ENCODE results near the gene CRMP1. TPM values are rescaled to one million over a fixed set of nuclear protein-coding genes. Genes with fewer than 3 reads are reported as not detected.
"Not testable (repeated sequence)": the region's sequence is repeated elsewhere in the genome, so short reads cannot be mapped to it uniquely, and the experiment has no call there.

CRMP1 gene
- total RNA-seq, 2 donors from 2014 or later = not detected

DNA sequence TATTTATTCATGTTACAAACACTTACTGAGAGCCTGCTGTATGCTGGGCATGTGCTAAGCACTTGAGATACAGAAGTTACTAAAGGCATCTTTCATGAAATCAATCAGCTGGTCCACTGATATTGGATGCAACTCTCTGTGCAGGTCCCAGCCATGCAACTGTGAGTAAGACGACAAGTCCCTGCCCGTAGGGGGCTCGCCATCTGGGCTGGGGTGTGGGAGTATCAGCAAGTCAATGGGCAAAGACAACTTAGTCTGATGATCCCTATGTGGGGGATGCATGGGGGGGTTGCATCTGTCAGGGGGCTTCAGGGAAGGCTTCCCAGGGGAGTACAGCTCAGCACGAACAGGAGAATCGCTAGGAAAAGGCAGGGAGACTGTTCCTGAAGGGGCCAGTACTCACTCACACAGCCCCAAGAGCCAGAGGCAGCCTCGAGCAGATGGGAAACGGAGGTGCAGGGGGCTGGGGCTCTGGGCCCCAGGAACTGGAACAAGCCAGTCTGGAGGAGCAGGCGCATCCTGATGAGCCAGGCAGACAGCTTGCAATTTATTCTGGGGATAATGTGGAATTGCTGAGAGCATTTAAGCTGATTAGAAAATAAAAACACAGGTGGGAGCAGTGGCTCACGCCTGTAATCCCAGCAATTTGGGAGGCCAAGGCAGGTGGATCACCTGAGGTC, 40.2 kb downstream of the CRMP1 start:
- H3K9me3 Mint-ChIP-seq = no peaks in the 10 kb centered on the region
- no peak overlapping the region for H3K27ac Mint-ChIP-seq
- H3K36me3 Mint-ChIP-seq (ENCODE audit: insufficient read depth in 2 of 2) = no peaks in the 10 kb centered on the region
- ATAC-seq (replicated peaks in 1 of 2) (no peak), DNase-seq (no peak)
- H3K27me3 Mint-ChIP-seq (ENCODE audit: low read depth) = peaks cover 8% of the 10 kb centered on the region
- H3K4me1 Mint-ChIP-seq (ENCODE audit: low read depth) = no peaks in the 10 kb centered on the region
- no peak overlapping the region for H3K4me3 Mint-ChIP-seq

DNA sequence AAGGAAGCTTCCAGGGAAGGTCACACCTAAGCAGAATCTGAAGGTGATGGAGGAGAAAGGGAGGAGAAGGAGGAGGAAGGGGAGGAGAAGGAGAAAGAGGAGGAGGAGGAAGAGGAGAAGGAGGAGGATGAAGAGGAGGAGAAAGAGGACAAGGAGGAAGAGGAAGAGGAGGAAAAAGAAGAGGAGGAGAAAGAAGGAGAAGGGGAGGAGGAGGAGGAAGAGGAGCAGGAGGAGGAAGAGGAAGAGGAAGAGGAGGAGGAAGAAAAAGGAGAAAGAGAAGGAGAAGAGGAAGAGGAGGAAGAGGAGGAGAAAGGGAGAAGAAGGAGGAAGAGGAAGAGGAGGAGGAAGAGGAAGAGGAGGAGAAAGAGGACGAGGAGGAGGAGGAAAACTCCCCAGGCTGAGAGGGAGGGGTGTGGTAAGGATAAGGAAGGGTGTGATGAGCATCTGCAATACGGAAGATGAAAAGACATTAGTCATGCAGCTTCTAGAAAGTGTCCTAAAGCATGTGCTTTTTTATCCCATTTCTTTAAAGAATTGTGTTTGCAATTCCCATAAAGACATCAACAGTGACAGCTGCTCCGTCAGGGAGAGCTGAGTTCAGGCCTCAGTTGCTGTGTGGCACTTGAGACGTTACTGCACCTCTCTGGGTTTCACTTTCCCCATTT, 41.1 kb downstream of the CRMP1 start:
- H3K27ac Mint-ChIP-seq = no peak overlapping the region
- H3K4me3 Mint-ChIP-seq = no peak overlapping the region
- H3K9me3 Mint-ChIP-seq = no peaks in the 10 kb centered on the region
- no peaks in the 10 kb centered on the region for H3K36me3 Mint-ChIP-seq (ENCODE audit: insufficient read depth in 2 of 2)
- no peaks in the 10 kb centered on the region for H3K4me1 Mint-ChIP-seq (ENCODE audit: low read depth)
- peaks cover 8% of the 10 kb centered on the region for H3K27me3 Mint-ChIP-seq (ENCODE audit: low read depth)
- ATAC-seq (replicated peaks in 1 of 2) (no peak), DNase-seq (no peak)

DNA sequence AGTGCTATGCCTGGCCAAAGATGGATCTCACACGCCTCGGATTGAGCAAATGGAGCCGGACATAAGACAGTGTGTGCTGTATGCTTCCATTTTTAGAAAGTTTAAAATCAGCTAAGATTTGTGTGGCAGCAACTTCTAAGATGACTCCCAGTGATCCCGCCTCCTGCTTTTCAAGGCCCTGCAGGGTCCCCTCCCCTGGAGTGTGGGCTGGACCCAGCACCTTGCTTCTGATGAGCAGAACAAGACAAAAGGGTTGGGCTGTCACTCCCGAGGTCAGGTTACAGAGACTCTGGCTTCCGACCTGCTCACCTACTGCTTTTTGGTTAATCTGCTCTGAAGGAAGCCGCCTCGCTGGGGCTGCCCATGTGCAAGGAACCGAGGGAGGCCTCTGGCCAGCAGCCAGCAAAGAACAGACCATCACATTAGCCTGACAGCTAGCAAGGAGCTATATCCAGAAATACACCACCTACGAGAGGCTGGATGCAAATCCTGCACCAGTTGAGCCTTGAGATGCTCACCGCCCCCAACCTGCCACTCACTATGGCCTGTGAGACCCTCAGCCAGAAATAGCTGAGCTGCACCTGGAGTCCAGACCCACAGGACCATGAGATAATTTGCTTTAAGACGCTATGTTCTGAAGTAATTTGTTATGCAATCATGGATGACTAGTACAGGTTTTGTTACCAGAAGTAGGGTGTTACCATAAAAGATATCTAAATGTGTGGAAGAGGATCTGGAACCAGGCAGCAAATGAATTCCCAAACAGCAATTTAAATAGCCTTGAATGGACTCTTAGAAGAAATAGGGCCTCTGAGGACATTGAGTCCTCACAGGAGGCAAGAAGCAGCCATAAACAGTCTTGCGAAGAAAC, 47.6 kb downstream of the CRMP1 start:
- no peak overlapping the region for H3K27ac Mint-ChIP-seq
- H3K4me3 Mint-ChIP-seq = no peak overlapping the region
- DNase-seq (no peak), ATAC-seq (replicated peaks in 1 of 2) (no peak)
- no peaks in the 10 kb centered on the region for H3K27me3 Mint-ChIP-seq (ENCODE audit: low read depth)
- H3K36me3 Mint-ChIP-seq (ENCODE audit: insufficient read depth in 2 of 2) = no peaks in the 10 kb centered on the region
- H3K4me1 Mint-ChIP-seq (ENCODE audit: low read depth) = no peaks in the 10 kb centered on the region
- H3K9me3 Mint-ChIP-seq = no peaks in the 10 kb centered on the region

DNA sequence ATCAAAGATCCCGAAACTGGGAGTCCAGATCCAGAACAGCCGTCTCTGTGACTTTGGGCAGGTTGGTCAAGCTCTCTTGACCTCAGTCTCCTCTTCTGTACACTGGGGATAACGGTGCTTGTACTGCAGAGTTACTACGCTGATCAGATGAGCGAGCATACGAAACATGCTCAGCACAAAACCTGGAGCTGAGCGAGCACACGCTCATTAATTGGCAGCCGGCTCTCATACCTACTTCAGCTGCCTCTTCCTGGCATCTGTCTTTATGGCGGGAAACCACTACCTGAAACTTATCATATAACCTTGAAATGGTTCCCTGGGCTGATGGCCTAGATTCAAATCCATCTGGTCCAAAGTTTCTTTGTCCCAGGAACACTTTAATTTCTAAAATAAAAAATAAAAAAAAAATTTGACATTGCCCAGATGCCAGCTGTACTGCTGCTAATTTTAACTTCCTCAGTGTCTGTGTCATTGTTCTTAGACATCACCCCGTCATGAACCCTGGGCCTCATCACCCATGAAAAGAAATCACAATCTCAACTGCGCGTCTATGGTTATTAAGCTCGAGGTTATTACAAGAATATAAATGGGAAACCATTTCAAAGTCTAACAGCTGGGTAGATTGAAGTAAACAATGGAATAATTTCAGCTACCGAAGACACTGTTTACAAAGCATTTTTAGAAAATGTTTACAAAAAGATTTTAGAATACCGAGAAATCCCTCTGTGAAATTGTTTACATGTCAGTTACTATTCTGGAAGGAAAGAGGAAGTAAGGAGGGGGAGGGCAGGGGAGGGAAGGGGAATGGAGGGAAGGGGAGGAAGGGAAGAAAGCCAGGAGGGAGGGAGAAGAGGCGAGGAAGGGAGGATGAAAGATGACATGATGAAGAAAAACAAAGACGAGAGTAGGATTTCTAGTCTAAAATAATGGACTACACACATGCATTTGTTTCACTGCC, 49.0 kb downstream of the CRMP1 start:
- H3K4me1 Mint-ChIP-seq (ENCODE audit: low read depth) = no peaks in the 10 kb centered on the region
- ATAC-seq (replicated peaks in 1 of 2) = no peak

DNA sequence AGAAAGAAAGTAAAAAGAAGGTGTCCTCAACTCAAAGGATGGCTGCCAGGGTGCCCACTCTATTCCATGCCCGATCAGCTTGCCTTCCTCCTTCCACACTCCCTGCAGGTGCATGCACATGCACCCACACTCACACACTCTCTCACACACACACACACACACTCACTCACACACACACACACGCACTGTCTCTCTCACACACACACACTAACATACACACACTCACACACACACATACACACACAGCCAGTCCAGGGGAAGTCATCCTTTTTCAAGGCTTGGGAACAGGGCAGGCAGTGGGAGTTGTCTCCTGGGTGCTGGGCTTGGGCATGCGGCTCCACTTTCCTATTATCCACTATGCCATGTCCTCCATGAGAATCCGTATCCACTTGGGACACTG, 50.4 kb downstream of the CRMP1 start:
- Mint-ChIP-seq H3K36me3 (ENCODE audit: insufficient read depth in 2 of 2) (no peaks in the 10 kb centered on the region), H3K27me3 (ENCODE audit: low read depth) (no peaks in the 10 kb centered on the region), H3K4me3 (no peak overlapping the region), H3K9me3 (no peaks in the 10 kb centered on the region), H3K27ac (no peak overlapping the region), H3K4me1 (ENCODE audit: low read depth) (no peaks in the 10 kb centered on the region)
- DNase-seq = no peak
- no peak for ATAC-seq (replicated peaks in 1 of 2)

More for the DNA sequence above, 49.0 kb downstream of the CRMP1 start:
- H3K36me3 Mint-ChIP-seq (ENCODE audit: insufficient read depth in 2 of 2) = no peaks in the 10 kb centered on the region
- H3K9me3 Mint-ChIP-seq = no peaks in the 10 kb centered on the region
- no peak overlapping the region for H3K27ac Mint-ChIP-seq
- no peaks in the 10 kb centered on the region for H3K27me3 Mint-ChIP-seq (ENCODE audit: low read depth)
- H3K4me3 Mint-ChIP-seq = no peak overlapping the region
- DNase-seq = no peak

DNA sequence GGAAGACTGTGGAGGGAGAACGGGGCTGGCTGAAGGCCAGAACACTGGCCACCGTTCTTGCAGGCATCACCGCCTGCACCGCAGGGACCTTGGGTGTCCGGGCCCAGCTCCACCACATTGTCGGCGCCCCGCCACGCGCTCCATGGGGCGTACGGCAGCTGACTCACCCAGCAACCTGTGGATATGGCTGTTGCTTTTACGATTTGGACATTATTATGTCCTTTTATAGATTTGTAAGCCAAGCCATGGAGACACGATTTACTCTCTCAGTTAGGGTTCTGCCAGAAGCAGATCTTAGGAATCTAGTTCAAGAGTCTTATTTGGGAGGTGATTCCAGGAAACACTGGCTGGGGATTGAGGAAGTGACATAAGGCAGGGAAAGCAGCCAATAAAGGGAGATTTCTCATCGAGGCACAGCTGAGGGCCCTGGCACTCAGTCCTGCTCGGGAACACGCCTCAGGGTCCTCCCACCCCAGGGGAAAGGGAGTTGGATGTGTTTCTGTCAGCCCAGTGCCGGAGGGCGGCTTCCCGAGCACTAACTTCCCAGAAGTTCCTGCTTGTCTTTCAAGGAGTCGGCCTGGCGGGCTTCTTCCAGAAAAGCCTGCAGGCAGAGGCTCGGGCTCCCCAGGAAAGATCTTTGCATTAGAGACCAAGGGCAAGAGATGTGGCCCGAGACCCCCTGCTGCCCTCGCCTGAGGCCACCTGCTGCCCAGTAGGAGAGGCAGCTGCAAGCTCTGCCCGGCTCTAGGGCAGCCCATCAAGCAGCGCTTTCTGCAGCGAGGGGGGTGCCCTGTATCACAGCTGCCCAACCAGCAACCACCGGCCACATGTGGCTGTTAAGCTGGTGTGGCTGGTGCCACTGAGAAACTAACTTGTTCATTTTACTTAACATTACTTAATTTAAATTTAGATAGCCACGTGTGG, 52.9 kb downstream of the CRMP1 start:
- no peak overlapping the region for H3K27ac Mint-ChIP-seq
- no peaks in the 10 kb centered on the region for H3K9me3 Mint-ChIP-seq
- H3K36me3 Mint-ChIP-seq (ENCODE audit: insufficient read depth in 2 of 2) = no peaks in the 10 kb centered on the region
- DNase-seq (no peak), ATAC-seq (replicated peaks in 1 of 2) (no peak)
- no peak overlapping the region for H3K4me3 Mint-ChIP-seq
- H3K27me3 Mint-ChIP-seq (ENCODE audit: low read depth) = no peaks in the 10 kb centered on the region
- no peaks in the 10 kb centered on the region for H3K4me1 Mint-ChIP-seq (ENCODE audit: low read depth)

DNA sequence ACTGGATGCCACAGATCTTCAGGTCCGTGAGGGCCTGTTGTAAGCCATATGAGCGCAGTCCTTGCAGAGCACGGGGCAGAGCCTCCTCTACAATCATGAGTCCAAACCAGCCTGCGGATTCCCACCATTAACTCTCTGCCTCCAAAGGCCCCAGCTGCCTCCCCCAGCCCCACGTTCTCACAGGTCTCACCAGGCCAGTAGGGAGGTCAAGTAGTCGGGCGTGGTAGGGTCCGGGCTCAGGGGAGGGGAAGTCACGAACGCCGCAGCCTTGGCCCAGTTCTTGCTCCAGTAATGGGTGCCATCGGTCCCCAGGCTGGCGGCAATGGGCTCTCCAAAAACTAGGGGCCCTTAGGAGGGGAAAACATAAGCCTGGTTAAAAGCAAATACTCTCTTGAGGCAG, 53.6 kb downstream of the CRMP1 start:
- Mint-ChIP-seq H3K9me3 (no peaks in the 10 kb centered on the region), H3K36me3 (ENCODE audit: insufficient read depth in 2 of 2) (no peaks in the 10 kb centered on the region), H3K4me3 (no peak overlapping the region), H3K4me1 (ENCODE audit: low read depth) (no peaks in the 10 kb centered on the region), H3K27ac (no peak overlapping the region), H3K27me3 (ENCODE audit: low read depth) (no peaks in the 10 kb centered on the region)
- ATAC-seq (replicated peaks in 1 of 2) (no peak), DNase-seq (no peak)

DNA sequence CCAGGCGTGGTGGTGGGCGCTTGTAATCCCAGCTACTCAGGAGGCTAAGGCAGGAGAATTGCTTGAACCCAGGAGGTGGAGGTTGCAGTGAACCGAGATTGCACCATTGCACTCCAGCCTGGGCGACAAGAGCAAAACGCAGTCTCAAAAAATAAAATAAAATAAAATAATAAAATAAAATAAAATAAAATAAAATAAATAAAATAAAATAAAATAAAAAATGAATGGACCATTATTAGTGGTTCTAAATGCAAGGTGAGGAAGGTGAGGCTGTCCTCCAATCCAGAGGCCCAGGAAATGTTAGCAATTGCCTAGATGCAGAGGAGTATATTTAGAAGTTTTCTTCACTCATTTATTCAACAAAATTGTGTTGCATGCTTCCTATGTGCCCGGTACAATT, 55.4 kb downstream of the CRMP1 start:
- H3K4me1 Mint-ChIP-seq (ENCODE audit: low read depth); H3K27me3 Mint-ChIP-seq (ENCODE audit: low read depth): not testable (repeated sequence)

DNA sequence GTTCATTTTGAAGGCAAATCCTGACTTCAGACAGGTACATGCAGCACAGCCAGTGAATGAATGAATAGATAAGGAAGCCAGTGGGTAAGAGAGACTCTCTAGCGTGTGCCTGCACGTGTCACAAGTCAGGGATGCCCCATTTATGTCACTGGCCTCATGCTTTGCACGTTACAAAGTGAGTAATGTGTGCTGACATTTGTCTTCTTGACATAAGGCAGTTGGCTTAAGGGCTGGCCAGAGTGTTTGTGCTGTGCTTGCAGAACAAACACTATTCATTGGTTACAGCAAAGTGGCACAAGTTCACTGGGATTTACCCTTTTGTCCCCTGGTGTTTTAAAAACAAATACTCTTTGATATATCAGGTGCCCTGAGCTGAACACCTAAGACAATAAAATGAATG, 55.9 kb downstream of the CRMP1 start:
- DNase-seq (no peak), ATAC-seq (replicated peaks in 1 of 2) (no peak)
- no peak overlapping the region for H3K27ac Mint-ChIP-seq
- H3K36me3 Mint-ChIP-seq (ENCODE audit: insufficient read depth in 2 of 2) = no peaks in the 10 kb centered on the region
- no peaks in the 10 kb centered on the region for H3K27me3 Mint-ChIP-seq (ENCODE audit: low read depth)
- no peaks in the 10 kb centered on the region for H3K4me1 Mint-ChIP-seq (ENCODE audit: low read depth)
- no peak overlapping the region for H3K4me3 Mint-ChIP-seq
- no peaks in the 10 kb centered on the region for H3K9me3 Mint-ChIP-seq

More for the DNA sequence above, 55.4 kb downstream of the CRMP1 start:
- ATAC-seq (replicated peaks in 1 of 2); DNase-seq; H3K4me3 Mint-ChIP-seq; H3K9me3 Mint-ChIP-seq; H3K36me3 Mint-ChIP-seq (ENCODE audit: insufficient read depth in 2 of 2); H3K27ac Mint-ChIP-seq: not testable (repeated sequence)

DNA sequence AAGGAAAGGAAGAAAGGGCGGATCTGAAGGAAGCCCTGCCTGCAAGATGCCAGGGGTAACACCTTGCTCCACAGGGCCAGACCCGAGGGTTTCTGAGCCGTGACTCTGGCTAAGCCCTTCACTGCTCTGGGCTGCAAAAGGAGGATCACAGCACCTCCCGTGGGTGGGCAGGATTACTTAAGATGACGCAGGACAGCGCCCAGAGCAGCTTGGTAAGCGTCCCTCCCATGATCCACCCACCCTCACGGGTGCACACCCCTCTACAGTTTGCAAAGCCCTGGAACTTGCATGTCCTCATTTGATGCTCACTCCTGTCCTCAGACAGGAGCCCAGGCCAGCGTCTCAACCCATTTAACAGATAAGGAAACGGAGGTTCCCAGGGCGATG, 64.9 kb downstream of the CRMP1 start:
- no peak overlapping the region for H3K27ac Mint-ChIP-seq
- no peaks in the 10 kb centered on the region for H3K36me3 Mint-ChIP-seq (ENCODE audit: insufficient read depth in 2 of 2)
- DNase-seq = no peak
- H3K9me3 Mint-ChIP-seq = no peaks in the 10 kb centered on the region
- no peaks in the 10 kb centered on the region for H3K27me3 Mint-ChIP-seq (ENCODE audit: low read depth)
- H3K4me3 Mint-ChIP-seq = no peak overlapping the region
- ATAC-seq (replicated peaks in 1 of 2) = no peak
- peaks cover 11% of the 10 kb centered on the region for H3K4me1 Mint-ChIP-seq (ENCODE audit: low read depth)

DNA sequence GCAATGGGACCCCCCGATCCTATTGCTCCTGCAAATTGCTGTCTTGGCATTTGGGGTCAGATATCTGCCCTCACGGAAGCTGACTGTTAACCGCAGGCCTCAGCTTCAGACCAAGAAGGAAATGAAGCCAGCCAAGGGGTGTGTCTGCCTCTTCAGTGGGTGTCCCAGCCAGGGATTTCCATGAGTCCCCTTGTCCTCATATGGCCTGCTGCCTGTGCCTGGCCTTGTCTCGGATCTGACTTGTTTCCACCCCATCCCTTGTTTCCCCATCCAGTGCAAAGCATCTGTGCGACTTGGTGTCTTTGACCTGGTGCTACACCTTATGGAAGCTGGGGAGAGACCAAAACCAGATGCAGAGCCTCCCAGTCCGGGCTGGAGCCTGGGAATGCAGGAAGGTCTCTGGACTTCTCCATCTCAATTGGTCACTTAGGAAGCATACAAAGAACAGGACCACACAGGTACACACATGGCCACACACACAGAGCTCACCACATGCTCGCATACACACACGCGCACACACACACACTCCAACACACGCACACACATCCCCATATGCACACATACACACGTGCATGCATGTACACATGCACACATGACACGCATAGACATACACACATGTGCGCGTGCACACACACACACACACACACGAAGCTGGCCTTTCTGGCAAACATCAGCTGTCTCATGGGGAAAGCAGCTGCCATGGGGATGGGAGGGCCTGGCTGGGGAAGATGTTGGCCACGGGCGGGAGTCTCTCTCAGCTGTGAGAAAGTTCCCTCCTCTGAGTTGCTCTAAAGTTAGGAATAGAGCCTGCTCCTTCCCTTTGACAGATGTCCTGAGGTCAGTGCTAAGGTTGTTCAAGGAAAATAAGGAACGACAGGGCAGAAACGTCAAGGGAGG, 65.5 kb downstream of the CRMP1 start:
- Mint-ChIP-seq H3K4me3 (no peak overlapping the region), H3K27ac (no peak overlapping the region), H3K27me3 (ENCODE audit: low read depth) (no peaks in the 10 kb centered on the region), H3K36me3 (ENCODE audit: insufficient read depth in 2 of 2) (no peaks in the 10 kb centered on the region), H3K9me3 (no peaks in the 10 kb centered on the region), H3K4me1 (ENCODE audit: low read depth) (peaks cover 11% of the 10 kb centered on the region)
- ATAC-seq (replicated peaks in 1 of 2) (no peak), DNase-seq (no peak)

All from activated T-cell treated with anti-CD3 and anti-CD28 coated beads, Interleukin-2, amount 50 U/mL, for 72 hours (primary cell).